GM12872 (cell line): Measurements from ENCODE around the gene TAF3.

Source experiments
- CTCF ChIP-seq: IDR thresholded peaks from 3 replicates; pipeline ENCODE4 v1.5.1; 2011; ENCODE audit warnings: low read depth, mild to moderate bottlenecking, low read length, moderate library complexity; ENCODE audit not compliant: insufficient read depth

The TAF3 gene

GRCh38 chr10:8054494-8055407, 236.4 kb downstream of the TAF3 start, which contains the start of gene GATA3:
Gene GATA3 (plus strand): TSS chr10:8054688. CDS start chr10:8055656, 968 bp downstream.
- TF ChIP-seq CTCF, result no peak

- TF ChIP-seq CTCF, result no peak
These were observed 237.4 kb downstream of the TAF3 start for GRCh38 chr10:8055420-8056349.

- TF ChIP-seq CTCF, result no peak
These were observed 238.1 kb downstream of the TAF3 start for GRCh38 chr10:8056378-8056777.

GRCh38 chr10:8056871-8057331, 238.6 kb downstream of the TAF3 start:
- TF ChIP-seq CTCF, result no peak

- no peak for TF ChIP-seq CTCF
These were observed 239.4 kb downstream of the TAF3 start for GRCh38 chr10:8057636-8058273.

- no peak for TF ChIP-seq CTCF
These were observed 240.2 kb downstream of the TAF3 start for GRCh38 chr10:8058274-8059111.
